T-helper 1 cell treated with Interleukin-12 subunit alpha and Interleukin-12 subunit beta and Interleukin-4 antibody, amounts not matched to agents 30 μg/mL and 1 μg/mL, for 36 hours (primary cell): Measurements from ENCODE around the gene CCDC17.

Experiments
- H3K27ac Mint-ChIP-seq: one replicate; pipeline ENCODE4 v1.8.0; 2021; ENCODE audit warnings: mild to moderate bottlenecking, mixed read lengths
- H3K27me3 Mint-ChIP-seq: one replicate; pipeline ENCODE4 v1.8.0; 2021; ENCODE audit warnings: low read depth, mixed read lengths
- H3K36me3 Mint-ChIP-seq: one replicate; pipeline ENCODE4 v1.8.0; 2021; ENCODE audit warnings: low read depth, mixed read lengths
- H3K4me1 Mint-ChIP-seq: one replicate; pipeline ENCODE4 v1.8.0; 2021; ENCODE audit warnings: low read depth, mixed read lengths
- H3K4me3 Mint-ChIP-seq: one replicate; pipeline ENCODE4 v1.8.0; 2021; ENCODE audit warnings: mild to moderate bottlenecking, moderate library complexity, mixed read lengths
- H3K9me3 Mint-ChIP-seq: one replicate; pipeline ENCODE4 v1.8.0; 2021; ENCODE audit warnings: mixed read lengths

CCDC17 gene

GRCh38 chr1:45574105-45574626, 49.7 kb downstream of the CCDC17 start:
- Mint-ChIP-seq H3K4me1 (peaks cover 6% of the 10 kb centered on the region), H3K9me3 (no peaks in the 10 kb centered on the region), H3K36me3 (peaks cover 15% of the 10 kb centered on the region), H3K27me3 (no peaks in the 10 kb centered on the region), H3K4me3 (no peak overlapping the region), H3K27ac (no peak overlapping the region)

DNA sequence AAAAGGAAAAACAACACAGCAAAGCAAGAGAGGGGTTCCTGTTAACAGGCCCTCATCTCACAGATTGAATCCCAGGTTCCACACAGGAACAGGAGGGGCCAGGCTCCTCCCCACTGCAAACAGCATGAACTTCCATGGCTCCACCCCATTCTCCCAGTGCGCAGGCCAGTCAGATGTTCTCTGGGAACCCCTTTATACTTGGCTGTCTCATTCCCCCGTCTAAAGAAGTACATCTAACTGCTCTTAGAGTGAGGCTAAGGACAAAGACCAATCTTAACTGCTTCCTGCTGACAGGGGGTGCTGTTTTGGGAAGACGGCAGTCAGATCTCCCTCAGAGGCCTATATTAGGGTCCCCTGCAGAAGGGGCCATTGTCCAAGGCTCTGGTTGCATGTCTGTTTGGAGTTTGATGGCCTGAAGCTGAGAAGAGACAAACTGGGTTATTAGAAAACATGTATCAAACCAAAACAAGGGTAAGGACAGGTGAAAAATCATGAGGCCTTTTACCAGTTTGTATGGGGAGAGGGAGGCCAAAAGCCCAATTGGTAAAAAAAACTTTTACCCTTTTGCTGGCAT, 50.5 kb downstream of the CCDC17 start:
- Mint-ChIP-seq H3K36me3 (peaks cover 16% of the 10 kb centered on the region), H3K27ac (no peak overlapping the region), H3K4me1 (peaks cover 6% of the 10 kb centered on the region), H3K4me3 (no peak overlapping the region), H3K9me3 (no peaks in the 10 kb centered on the region), H3K27me3 (no peaks in the 10 kb centered on the region)

GRCh38 chr1:45570631-45571030, 53.2 kb downstream of the CCDC17 start:
- Mint-ChIP-seq H3K27me3 (no peaks in the 10 kb centered on the region), H3K36me3 (peaks cover 29% of the 10 kb centered on the region), H3K4me3 (no peak overlapping the region), H3K4me1 (peaks cover 5% of the 10 kb centered on the region), H3K27ac (no peak overlapping the region), H3K9me3 (no peaks in the 10 kb centered on the region)
